Neural cell (in vitro differentiated cells): ENCODE data around the gene RYR3.

ENCODE experiments used
- EP300 ChIP-seq: fragments of 450-650 bp; conservative IDR thresholded peaks from 2 replicates; pipeline ENCODE4 v1.6.1; 2014; ENCODE audit warnings: antibody characterized with exemption, mild to moderate bottlenecking, moderate library complexity; ENCODE audit not compliant: poor library complexity, severe bottlenecking
- EZH2 ChIP-seq: fragments of 200-600, 300-800 bp; shearing (Covaris generic), sonication (generic); IDR thresholded peaks from 2 replicates; pipeline ENCODE4 v1.6.1; 2014; ENCODE audit warnings: antibody characterized with exemption, low read length, borderline replicate concordance, mild to moderate bottlenecking; ENCODE audit not compliant: insufficient read depth, poor library complexity, severe bottlenecking
- MXI1 ChIP-seq: fragments of 450-650 bp; conservative IDR thresholded peaks from 2 replicates; pipeline ENCODE4 v1.6.1; 2014; ENCODE audit warnings: antibody characterized with exemption, mild to moderate bottlenecking; ENCODE audit not compliant: poor library complexity, severe bottlenecking
- POLR2AphosphoS5 ChIP-seq: IDR thresholded peaks from 2 replicates; pipeline ENCODE4 v1.6.1; 2012
- RAD21 ChIP-seq: fragments of 450-650 bp; conservative IDR thresholded peaks from 2 replicates; pipeline ENCODE4 v1.6.1; 2014; ENCODE audit warnings: antibody characterized with exemption, mild to moderate bottlenecking, moderate library complexity
- TF ChIP-seq, protein P1 (sequence below): IDR thresholded peaks from 2 replicates; pipeline ENCODE4 v1.6.1; 2012; ENCODE audit warnings: borderline replicate concordance
- TF ChIP-seq, protein P2 (sequence below): fragments of 450-650 bp; IDR thresholded peaks from 2 replicates; pipeline ENCODE4 v1.5.1; 2014; ENCODE audit warnings: antibody characterized with exemption, mild to moderate bottlenecking, moderate library complexity; ENCODE audit not compliant: poor library complexity, severe bottlenecking

DNA sequence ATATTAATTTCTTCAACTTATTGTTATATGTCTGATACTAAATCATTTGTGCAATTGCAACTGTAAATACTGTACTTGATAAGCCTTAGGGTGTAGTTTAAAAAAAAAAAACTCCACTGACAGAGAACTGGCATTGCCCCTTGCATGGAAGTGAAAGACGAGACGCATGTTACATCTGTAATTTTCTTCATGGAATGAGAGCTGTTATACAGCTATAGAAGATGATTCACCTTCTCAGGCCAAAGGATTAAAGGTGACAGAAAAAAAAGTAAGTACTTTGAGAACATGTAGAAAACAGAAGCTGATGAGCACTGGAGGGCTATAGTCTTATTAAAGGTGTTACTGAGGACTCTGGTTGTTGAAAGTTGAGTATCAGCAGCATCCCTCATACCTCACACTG, 16.1 kb downstream of the RYR3 start:
- TF ChIP-seq, protein P1, sequence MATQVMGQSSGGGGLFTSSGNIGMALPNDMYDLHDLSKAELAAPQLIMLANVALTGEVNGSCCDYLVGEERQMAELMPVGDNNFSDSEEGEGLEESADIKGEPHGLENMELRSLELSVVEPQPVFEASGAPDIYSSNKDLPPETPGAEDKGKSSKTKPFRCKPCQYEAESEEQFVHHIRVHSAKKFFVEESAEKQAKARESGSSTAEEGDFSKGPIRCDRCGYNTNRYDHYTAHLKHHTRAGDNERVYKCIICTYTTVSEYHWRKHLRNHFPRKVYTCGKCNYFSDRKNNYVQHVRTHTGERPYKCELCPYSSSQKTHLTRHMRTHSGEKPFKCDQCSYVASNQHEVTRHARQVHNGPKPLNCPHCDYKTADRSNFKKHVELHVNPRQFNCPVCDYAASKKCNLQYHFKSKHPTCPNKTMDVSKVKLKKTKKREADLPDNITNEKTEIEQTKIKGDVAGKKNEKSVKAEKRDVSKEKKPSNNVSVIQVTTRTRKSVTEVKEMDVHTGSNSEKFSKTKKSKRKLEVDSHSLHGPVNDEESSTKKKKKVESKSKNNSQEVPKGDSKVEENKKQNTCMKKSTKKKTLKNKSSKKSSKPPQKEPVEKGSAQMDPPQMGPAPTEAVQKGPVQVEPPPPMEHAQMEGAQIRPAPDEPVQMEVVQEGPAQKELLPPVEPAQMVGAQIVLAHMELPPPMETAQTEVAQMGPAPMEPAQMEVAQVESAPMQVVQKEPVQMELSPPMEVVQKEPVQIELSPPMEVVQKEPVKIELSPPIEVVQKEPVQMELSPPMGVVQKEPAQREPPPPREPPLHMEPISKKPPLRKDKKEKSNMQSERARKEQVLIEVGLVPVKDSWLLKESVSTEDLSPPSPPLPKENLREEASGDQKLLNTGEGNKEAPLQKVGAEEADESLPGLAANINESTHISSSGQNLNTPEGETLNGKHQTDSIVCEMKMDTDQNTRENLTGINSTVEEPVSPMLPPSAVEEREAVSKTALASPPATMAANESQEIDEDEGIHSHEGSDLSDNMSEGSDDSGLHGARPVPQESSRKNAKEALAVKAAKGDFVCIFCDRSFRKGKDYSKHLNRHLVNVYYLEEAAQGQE: no peak
- TF ChIP-seq, protein P2, sequence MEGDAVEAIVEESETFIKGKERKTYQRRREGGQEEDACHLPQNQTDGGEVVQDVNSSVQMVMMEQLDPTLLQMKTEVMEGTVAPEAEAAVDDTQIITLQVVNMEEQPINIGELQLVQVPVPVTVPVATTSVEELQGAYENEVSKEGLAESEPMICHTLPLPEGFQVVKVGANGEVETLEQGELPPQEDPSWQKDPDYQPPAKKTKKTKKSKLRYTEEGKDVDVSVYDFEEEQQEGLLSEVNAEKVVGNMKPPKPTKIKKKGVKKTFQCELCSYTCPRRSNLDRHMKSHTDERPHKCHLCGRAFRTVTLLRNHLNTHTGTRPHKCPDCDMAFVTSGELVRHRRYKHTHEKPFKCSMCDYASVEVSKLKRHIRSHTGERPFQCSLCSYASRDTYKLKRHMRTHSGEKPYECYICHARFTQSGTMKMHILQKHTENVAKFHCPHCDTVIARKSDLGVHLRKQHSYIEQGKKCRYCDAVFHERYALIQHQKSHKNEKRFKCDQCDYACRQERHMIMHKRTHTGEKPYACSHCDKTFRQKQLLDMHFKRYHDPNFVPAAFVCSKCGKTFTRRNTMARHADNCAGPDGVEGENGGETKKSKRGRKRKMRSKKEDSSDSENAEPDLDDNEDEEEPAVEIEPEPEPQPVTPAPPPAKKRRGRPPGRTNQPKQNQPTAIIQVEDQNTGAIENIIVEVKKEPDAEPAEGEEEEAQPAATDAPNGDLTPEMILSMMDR: no peak
- no peak for TF ChIP-seq EP300
- TF ChIP-seq POLR2AphosphoS5: no peak
- no peak for TF ChIP-seq EZH2
- TF ChIP-seq RAD21: no peak
- no peak for TF ChIP-seq MXI1
